Left ventricle myocardium inferior (tissue), 1 donor: ENCODE results near the gene TSPAN14. TPM values are rescaled to one million over a fixed set of nuclear protein-coding genes. Genes with fewer than 3 reads are reported as not detected.

Experiments used
- DNase-seq: peaks from one replicate; pipeline ENCODE4 v3.0.0-alpha.2; 2020
- H3K27ac ChIP-seq: fragments of 200-600 bp; replicated peaks from 2 replicates; pipeline ENCODE4 v1.8.0; 2021
- H3K27me3 ChIP-seq: fragments of 200-600 bp; 2 replicates; pipeline ENCODE4 v1.8.0; 2021; ENCODE audit warnings: low read depth
- H3K36me3 ChIP-seq: fragments of 200-600 bp; 2 replicates; pipeline ENCODE4 v1.8.0; 2021
- H3K4me1 ChIP-seq: fragments of 200-600 bp; 2 replicates; pipeline ENCODE4 v1.8.0; 2021
- H3K4me3 ChIP-seq: fragments of 200-600 bp; 2 replicates; pipeline ENCODE4 v1.8.0; 2021; ENCODE audit warnings: mild to moderate bottlenecking, moderate library complexity
- H3K9me3 ChIP-seq: fragments of 200-600 bp; replicated peaks from 2 replicates; pipeline ENCODE4 v1.8.0; 2021
- intact Hi-C: fragments of 100-400 bp; cut with micrococcal nuclease; formaldehyde crosslinking; loops from one replicate; pipeline ENCODE4 v1.11.0; 2022
- total RNA-seq: library from RNA; stranded (reverse); fragmentation: NEBNext Ultra II Directional; extraction: Animal tissue kit (Norgen Biotek cat#: 25700); gene quantifications from one replicate; pipeline ENCODE4 v1.2.1, GENCODE V29; 2021
- TF ChIP-seq, protein P1 (sequence below): fragments of 200-600 bp; IDR thresholded peaks from 2 replicates; pipeline ENCODE4 v1.8.0; 2021; ENCODE audit warnings: antibody characterized with exemption, mild to moderate bottlenecking, borderline replicate concordance
- donor health status: DM: no; HTN: yes; CAD: no; lungs with severe emphysema.

The TSPAN14 gene
- total RNA-seq, 1 donor from 2014 or later = 33.4 TPM

DNA sequence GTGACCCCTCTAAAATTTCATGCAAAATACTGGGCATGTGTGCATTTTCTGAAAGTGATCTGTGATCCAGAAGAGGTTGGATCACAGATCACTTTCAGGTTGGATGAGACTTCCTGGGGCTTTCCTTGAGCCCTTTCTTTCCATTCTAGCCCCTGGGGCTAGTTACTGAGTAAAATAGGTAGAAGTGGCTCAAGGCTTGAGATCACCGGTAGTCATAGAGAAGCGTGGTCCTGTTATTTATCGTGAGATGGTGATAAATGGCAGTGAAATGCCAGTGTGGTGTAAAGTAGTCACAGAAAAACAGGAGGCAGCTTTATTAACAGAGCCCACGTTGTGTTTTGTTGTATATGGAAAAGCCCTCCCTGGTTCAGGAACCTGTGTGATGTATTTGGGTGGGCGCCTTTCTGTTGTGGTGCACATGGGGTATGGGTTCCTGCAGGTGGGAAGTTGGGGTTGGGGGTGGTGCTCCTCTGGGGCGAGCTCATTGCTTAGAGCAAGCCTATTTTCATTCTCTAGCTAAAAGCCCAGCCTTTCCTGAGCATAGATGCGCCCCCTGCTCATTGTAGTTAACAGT lies 49.6 kb downstream of the TSPAN14 start:
- H3K27me3 ChIP-seq = no peaks in the 10 kb centered on the region
- TF ChIP-seq, protein P1, sequence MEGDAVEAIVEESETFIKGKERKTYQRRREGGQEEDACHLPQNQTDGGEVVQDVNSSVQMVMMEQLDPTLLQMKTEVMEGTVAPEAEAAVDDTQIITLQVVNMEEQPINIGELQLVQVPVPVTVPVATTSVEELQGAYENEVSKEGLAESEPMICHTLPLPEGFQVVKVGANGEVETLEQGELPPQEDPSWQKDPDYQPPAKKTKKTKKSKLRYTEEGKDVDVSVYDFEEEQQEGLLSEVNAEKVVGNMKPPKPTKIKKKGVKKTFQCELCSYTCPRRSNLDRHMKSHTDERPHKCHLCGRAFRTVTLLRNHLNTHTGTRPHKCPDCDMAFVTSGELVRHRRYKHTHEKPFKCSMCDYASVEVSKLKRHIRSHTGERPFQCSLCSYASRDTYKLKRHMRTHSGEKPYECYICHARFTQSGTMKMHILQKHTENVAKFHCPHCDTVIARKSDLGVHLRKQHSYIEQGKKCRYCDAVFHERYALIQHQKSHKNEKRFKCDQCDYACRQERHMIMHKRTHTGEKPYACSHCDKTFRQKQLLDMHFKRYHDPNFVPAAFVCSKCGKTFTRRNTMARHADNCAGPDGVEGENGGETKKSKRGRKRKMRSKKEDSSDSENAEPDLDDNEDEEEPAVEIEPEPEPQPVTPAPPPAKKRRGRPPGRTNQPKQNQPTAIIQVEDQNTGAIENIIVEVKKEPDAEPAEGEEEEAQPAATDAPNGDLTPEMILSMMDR = no peak
- no peak overlapping the region for H3K4me3 ChIP-seq
- peak overlapping the region; percentile 91 for H3K27ac ChIP-seq
- peaks cover 20% of the 10 kb centered on the region for H3K36me3 ChIP-seq
- H3K4me1 ChIP-seq = peaks cover 100% of the 10 kb centered on the region
- no peak for DNase-seq
- intact Hi-C loops = loop anchor here (5.0 kb wide), 2 partner anchors 46 to 121 kb away; no protein-coding TSS in a partner anchor
- no peaks in the 10 kb centered on the region for H3K9me3 ChIP-seq

GRCh38 chr10:80504158-80504811 lies 50.2 kb downstream of the TSPAN14 start:
- DNase-seq = no peak

DNA sequence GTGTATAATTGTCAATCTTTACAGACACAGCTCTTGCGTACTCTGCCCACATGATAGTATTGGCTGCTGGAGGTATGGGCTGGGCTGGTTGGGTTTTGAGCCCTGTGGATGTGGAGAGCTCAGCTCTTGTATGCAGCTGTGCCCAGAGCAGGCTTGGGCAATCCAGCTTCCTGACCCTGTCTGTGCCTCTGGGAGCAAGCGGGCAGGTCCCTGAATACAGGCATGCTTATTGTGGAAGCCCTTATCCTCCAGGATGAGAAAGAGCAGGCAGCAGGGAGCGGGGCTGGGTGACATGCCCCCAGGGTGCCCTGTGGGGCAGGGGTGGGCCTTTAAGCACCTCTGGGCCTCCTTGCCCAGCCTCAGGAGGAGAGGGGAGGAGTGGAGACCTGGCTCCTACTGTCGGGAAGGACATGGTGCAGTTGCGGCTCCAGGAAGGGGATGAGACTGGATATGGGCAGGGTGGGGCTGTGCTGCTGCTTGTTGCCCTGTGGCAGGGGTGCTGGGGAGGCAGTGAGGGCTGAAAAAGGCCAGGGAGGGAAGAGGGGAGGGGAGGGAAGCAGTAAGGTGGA lies 50.9 kb downstream of the TSPAN14 start:
- intact Hi-C loops = loop anchor here (5.0 kb wide), 3 partner anchors 48 to 123 kb away; no protein-coding TSS in a partner anchor
- Histone ChIP-seq H3K4me1 (peaks cover 98% of the 10 kb centered on the region), H3K36me3 (peaks cover 30% of the 10 kb centered on the region), H3K4me3 (peak overlapping the region; percentile 13), H3K27me3 (no peaks in the 10 kb centered on the region), H3K27ac (peak overlapping the region; percentile 91), H3K9me3 (no peaks in the 10 kb centered on the region)
- TF ChIP-seq, protein P1 = no peak
- no peak for DNase-seq

More at GRCh38 chr10:80504158-80504811, 50.2 kb downstream of the TSPAN14 start:
- Histone ChIP-seq H3K9me3 (no peaks in the 10 kb centered on the region), H3K27ac (peak overlapping the region; percentile 91), H3K27me3 (no peaks in the 10 kb centered on the region), H3K4me3 (no peak overlapping the region), H3K4me1 (peaks cover 100% of the 10 kb centered on the region), H3K36me3 (peaks cover 23% of the 10 kb centered on the region)
- intact Hi-C loops = loop anchor here (5.0 kb wide), 2 partner anchors 47 to 122 kb away; no protein-coding TSS in a partner anchor
- TF ChIP-seq, protein P1 = no peak

- TF ChIP-seq, protein P1 = no peak
- no peak overlapping the region for H3K4me3 ChIP-seq
- H3K36me3 ChIP-seq = peaks cover 41% of the 10 kb centered on the region
- peak overlapping the region; percentile 91 for H3K27ac ChIP-seq
- H3K9me3 ChIP-seq = no peaks in the 10 kb centered on the region
- peaks cover 98% of the 10 kb centered on the region for H3K4me1 ChIP-seq
- DNase-seq = no peak
- intact Hi-C loops = loop anchor here (5.0 kb wide), 1 partner anchor 64 kb away; no protein-coding TSS in a partner anchor
- H3K27me3 ChIP-seq = no peaks in the 10 kb centered on the region
These were observed 52.1 kb downstream of the TSPAN14 start for GRCh38 chr10:80506189-80506575.

DNA sequence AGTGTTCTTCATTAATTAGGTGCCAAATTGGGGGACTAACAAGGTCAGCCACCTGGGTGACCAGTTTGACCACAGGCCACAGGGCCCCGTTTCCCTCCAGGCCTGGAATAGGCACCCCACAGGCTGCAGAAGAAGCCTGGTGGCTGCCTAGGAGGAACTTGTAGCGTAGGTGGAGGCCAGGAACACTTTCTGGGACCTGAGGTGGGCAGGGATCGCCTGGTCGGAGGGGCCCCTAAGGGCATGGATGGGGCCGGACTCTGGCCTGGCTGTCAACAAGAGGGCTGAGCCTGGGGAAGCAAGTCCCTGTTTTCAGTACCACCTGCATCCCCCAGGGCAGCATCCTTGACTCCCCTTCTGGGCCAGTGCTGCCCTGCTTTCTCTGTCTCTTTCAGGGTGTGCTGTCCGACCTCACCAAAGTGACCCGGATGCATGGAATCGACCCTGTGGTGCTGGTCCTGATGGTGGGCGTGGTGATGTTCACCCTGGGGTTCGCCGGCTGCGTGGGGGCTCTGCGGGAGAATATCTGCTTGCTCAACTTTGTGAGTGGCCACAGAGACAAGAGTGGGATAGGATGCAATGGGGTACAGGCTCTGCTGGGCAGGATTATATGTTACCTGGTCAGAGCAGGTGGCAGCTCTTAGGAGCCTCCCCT lies 52.9 kb downstream of the TSPAN14 start:
- Histone ChIP-seq H3K9me3 (no peaks in the 10 kb centered on the region), H3K27me3 (no peaks in the 10 kb centered on the region), H3K27ac (peak overlapping the region; percentile 91), H3K36me3 (peaks cover 46% of the 10 kb centered on the region), H3K4me1 (peaks cover 97% of the 10 kb centered on the region), H3K4me3 (no peak overlapping the region)
- TF ChIP-seq, protein P1 = no peak
- DNase-seq = no peak
- intact Hi-C loops = loop anchor here (5.0 kb wide), 1 partner anchor 65 kb away; no protein-coding TSS in a partner anchor
